ENCODE results near the gene RYR1.

RYR1 gene

DNA sequence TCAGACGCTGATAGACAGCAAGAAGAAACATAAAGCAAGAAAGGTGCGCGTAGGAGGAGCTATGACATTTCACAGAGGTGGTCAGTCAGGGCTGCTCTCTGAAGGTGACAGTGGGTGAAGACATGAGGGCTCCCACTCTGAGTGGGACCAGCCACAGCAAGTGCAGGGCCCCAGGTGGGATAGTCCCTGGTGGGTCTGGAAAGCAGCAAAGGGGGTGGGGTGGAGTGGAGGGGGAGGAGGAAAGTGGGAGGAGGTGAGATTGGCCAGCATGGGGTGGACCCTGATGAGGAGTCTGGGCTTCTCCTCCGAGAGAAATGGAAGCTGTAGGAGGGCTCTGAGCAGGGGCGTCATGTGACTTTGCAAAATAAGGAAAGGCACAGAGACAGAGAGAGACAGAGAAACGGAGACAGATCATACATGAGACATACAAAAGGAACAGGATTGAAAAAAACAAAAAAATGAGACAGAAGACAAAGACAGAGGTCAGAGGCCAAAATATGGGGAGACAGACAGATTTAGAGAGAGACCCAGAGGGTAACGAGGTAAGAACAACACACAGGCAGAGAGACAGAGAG, 181.6 kb downstream of the RYR1 start:
- H3K4me2 ChIP-seq (ENCODE audit: low read depth, low read length) = no peak overlapping the region
- no peak overlapping the region for H3K4me3 ChIP-seq (ENCODE audit: low read length)
- peaks cover 13% of the 10 kb centered on the region for H3F3A ChIP-seq (ENCODE audit: insufficient read depth, low read length)

DNA sequence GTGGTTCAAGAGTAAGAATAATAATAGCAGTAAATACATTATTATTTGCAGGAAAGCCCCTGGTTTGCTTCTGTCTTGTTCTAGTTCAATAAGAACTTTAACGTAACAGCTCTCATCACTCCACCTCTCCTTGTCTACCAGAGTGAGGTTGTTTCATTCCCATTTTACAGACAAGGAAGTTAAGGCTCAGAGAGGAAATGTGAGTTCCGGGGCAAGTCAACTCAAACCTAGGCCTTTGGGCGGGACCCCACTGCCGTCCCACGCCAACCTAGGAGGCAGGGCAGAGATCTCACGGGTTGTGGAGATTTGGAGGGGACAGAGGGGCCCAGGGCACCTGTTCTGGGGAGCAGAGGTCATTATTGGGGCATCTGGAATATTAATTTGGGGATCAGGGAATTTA, 182.8 kb downstream of the RYR1 start:
- Histone ChIP-seq H3F3A (ENCODE audit: insufficient read depth, low read length) (peaks cover 13% of the 10 kb centered on the region), H2AFZ (ENCODE audit: low read length) (no peak overlapping the region), H3K4me3 (ENCODE audit: low read length) (no peak overlapping the region), H3K4me2 (ENCODE audit: low read depth, low read length) (peak overlapping the region; percentile 95; the same call in 1 of the 2 replicates), H4K20me1 (ENCODE audit: insufficient read depth, low read length) (no peaks in the 10 kb centered on the region), H3K9ac (ENCODE audit: low read length) (no peak overlapping the region), H3K9me2 (replicated peaks; ENCODE audit: insufficient read depth, low read length) (no peaks in the 10 kb centered on the region), H3K79me2 (ENCODE audit: low read length) (peaks cover 51% of the 10 kb centered on the region), H3K27me3 (replicated peaks; ENCODE audit: insufficient read depth, low read length) (no peaks in the 10 kb centered on the region), H3K9me3 (replicated peaks; ENCODE audit: insufficient read depth, low read length) (no peaks in the 10 kb centered on the region), H3K4me1 (ENCODE audit: low read length) (peaks cover 16% of the 10 kb centered on the region), H3K36me3 (replicated peaks; ENCODE audit: insufficient read depth, low read length) (peaks cover 2% of the 10 kb centered on the region; the same call in 1 of the 2 replicates), H3K27ac (ENCODE audit: low read length) (no peak overlapping the region)
- TF ChIP-seq EZH2phosphoT487 (IDR thresholded peaks at IDR 0.05; ENCODE audit: low read length) (no peak), EZH2 (optimal IDR thresholded peaks at IDR 0.05; ENCODE audit: low read depth, low read length) (no peak)
- TF ChIP-seq, protein P1, sequence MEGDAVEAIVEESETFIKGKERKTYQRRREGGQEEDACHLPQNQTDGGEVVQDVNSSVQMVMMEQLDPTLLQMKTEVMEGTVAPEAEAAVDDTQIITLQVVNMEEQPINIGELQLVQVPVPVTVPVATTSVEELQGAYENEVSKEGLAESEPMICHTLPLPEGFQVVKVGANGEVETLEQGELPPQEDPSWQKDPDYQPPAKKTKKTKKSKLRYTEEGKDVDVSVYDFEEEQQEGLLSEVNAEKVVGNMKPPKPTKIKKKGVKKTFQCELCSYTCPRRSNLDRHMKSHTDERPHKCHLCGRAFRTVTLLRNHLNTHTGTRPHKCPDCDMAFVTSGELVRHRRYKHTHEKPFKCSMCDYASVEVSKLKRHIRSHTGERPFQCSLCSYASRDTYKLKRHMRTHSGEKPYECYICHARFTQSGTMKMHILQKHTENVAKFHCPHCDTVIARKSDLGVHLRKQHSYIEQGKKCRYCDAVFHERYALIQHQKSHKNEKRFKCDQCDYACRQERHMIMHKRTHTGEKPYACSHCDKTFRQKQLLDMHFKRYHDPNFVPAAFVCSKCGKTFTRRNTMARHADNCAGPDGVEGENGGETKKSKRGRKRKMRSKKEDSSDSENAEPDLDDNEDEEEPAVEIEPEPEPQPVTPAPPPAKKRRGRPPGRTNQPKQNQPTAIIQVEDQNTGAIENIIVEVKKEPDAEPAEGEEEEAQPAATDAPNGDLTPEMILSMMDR (IDR thresholded peaks at IDR 0.05; ENCODE audit: low read length) = no peak
- no peak for DNase-seq

More for the DNA sequence above, 181.6 kb downstream of the RYR1 start:
- Histone ChIP-seq H3K27ac (ENCODE audit: low read length) (no peak overlapping the region), H3K4me1 (ENCODE audit: low read length) (peaks cover 14% of the 10 kb centered on the region), H4K20me1 (ENCODE audit: insufficient read depth, low read length) (no peaks in the 10 kb centered on the region), H3K27me3 (replicated peaks; ENCODE audit: insufficient read depth, low read length) (no peaks in the 10 kb centered on the region), H3K36me3 (replicated peaks; ENCODE audit: insufficient read depth, low read length) (no peaks in the 10 kb centered on the region), H3K79me2 (ENCODE audit: low read length) (peaks cover 39% of the 10 kb centered on the region), H3K9me3 (replicated peaks; ENCODE audit: insufficient read depth, low read length) (no peaks in the 10 kb centered on the region), H2AFZ (ENCODE audit: low read length) (no peak overlapping the region), H3K9me2 (replicated peaks; ENCODE audit: insufficient read depth, low read length) (no peaks in the 10 kb centered on the region), H3K9ac (ENCODE audit: low read length) (no peak overlapping the region)
- TF ChIP-seq EZH2 (optimal IDR thresholded peaks at IDR 0.05; ENCODE audit: low read depth, low read length) (no peak), EZH2phosphoT487 (IDR thresholded peaks at IDR 0.05; ENCODE audit: low read length) (no peak)
- TF ChIP-seq, protein P1 (IDR thresholded peaks at IDR 0.05; ENCODE audit: low read length) = no peak
- no peak for DNase-seq

DNA sequence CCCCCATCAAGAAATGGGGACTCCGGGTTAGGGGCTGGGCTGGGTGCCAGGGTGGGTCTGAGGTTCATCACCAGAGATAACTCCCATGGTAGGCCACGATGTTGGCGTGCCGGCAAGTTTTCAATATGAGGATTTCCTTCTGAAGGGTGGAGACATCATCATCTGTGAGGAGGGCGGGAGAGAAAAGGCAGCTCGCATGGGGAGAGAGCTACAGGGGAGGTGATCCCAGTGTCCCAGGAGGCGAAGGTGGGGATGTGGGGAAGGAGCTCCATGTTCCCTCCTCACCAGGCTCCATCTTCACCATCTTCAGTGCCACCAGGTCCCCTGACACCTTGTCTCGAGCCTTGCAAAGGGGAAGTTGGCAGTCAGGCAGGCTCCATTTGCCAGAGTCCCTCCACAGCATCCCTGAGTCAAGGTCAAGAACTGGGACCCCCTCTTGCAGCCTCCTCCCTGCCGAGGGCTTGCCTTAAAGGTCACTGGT, 183.8 kb downstream of the RYR1 start:
- Histone ChIP-seq H3K9me2 (replicated peaks; ENCODE audit: insufficient read depth, low read length) (no peaks in the 10 kb centered on the region), H3K9me3 (replicated peaks; ENCODE audit: insufficient read depth, low read length) (no peaks in the 10 kb centered on the region), H3F3A (ENCODE audit: insufficient read depth, low read length) (peaks cover 13% of the 10 kb centered on the region), H2AFZ (ENCODE audit: low read length) (peak overlapping the region; percentile 83), H3K27me3 (replicated peaks; ENCODE audit: insufficient read depth, low read length) (no peaks in the 10 kb centered on the region), H3K9ac (ENCODE audit: low read length) (peak overlapping the region; percentile 74), H3K27ac (ENCODE audit: low read length) (peak overlapping the region; percentile 79; the same call in 1 of the 2 replicates), H3K4me2 (ENCODE audit: low read depth, low read length) (peak overlapping the region; percentile 95), H3K4me1 (ENCODE audit: low read length) (peaks cover 16% of the 10 kb centered on the region), H3K4me3 (ENCODE audit: low read length) (peak overlapping the region; percentile 94), H4K20me1 (ENCODE audit: insufficient read depth, low read length) (no peaks in the 10 kb centered on the region), H3K79me2 (ENCODE audit: low read length) (peaks cover 61% of the 10 kb centered on the region), H3K36me3 (replicated peaks; ENCODE audit: insufficient read depth, low read length) (peaks cover 8% of the 10 kb centered on the region)
- peak; percentile 7 for DNase-seq
- TF ChIP-seq, protein P1 (IDR thresholded peaks at IDR 0.05; ENCODE audit: low read length) = no peak
- TF ChIP-seq EZH2 (optimal IDR thresholded peaks at IDR 0.05; ENCODE audit: low read depth, low read length) (no peak), EZH2phosphoT487 (IDR thresholded peaks at IDR 0.05; ENCODE audit: low read length) (no peak)

Data from MM.1S (cell line).